H1 (cell line): ENCODE data around the gene FSCN2. TPM values are rescaled to one million over a fixed set of nuclear protein-coding genes. Genes with fewer than 3 reads are reported as not detected.

ENCODE experiments used
- CTCF ChIA-PET: fragments of 300-600 bp; sonication (Branson Sonifier 250); formaldehyde crosslinking; loops from one replicate; lab custom pipeline; 2021; ENCODE audit not compliant: partially characterized antibody; lab: Charles Lee
- POLR2A ChIA-PET: fragments of 300-600 bp; sonication (Branson Sonifier 250); formaldehyde crosslinking; loops from one replicate; lab custom pipeline; 2021; ENCODE audit warnings: inconsistent platforms; ENCODE audit not compliant: partially characterized antibody; lab: Charles Lee
- DNase-seq, 2 experiments: peaks; one replicate each; pipeline versions ENCODE4 v3.0.0 to v3.0.0-alpha.2; 2010 to 2022; ENCODE audit warnings: low spot score in 2 of 2, low read depth in 1 of 2, mixed read lengths in 1 of 2
- FAIRE-seq: peaks from 2 replicates; lab custom pipeline; 2011; peaks lifted over from hg19 to GRCh38; lab: Jason Lieb, UNC
- H2AFZ ChIP-seq: 2 replicates; pipeline ENCODE4 v1.8.1; 2012; ENCODE audit warnings: low read length, inconsistent platforms
- H2AK5ac ChIP-seq: 2 replicates; pipeline ENCODE4 v1.6.1; 2013; ENCODE audit warnings: low read depth, low read length
- H2BK120ac ChIP-seq: replicated peaks from 2 replicates; pipeline ENCODE3; 2013; ENCODE audit warnings: low read depth, low read length, inconsistent platforms
- H2BK12ac ChIP-seq: 2 replicates; pipeline ENCODE4 v1.6.1; 2013; ENCODE audit warnings: low read depth, low read length
- H2BK15ac ChIP-seq: 2 replicates; pipeline ENCODE4 v1.6.1; 2013; ENCODE audit warnings: low read length
- H2BK20ac ChIP-seq: 2 replicates; pipeline ENCODE4 v1.6.1; 2013; ENCODE audit warnings: low read length
- H2BK5ac ChIP-seq: 2 replicates; pipeline ENCODE4 v1.6.1; 2013; ENCODE audit warnings: low read depth, low read length
- H3K14ac ChIP-seq: 2 replicates; pipeline ENCODE4 v1.6.1; 2013; ENCODE audit warnings: inconsistent platforms; ENCODE audit not compliant: insufficient read length
- H3K18ac ChIP-seq: 2 replicates; pipeline ENCODE4 v1.6.1; 2013; ENCODE audit warnings: low read length; ENCODE audit errors: extremely low read depth
- H3K23ac ChIP-seq: 2 replicates; pipeline ENCODE4 v1.6.1; 2013; ENCODE audit warnings: inconsistent platforms; ENCODE audit not compliant: insufficient read length
- H3K23me2 ChIP-seq: 2 replicates; pipeline ENCODE4 v1.6.1; 2013; ENCODE audit warnings: low read depth, low read length
- H3K27ac ChIP-seq: 2 replicates; pipeline ENCODE4 v1.6.1; 2011; ENCODE audit warnings: low read depth, low read length, inconsistent platforms
- H3K27me3 ChIP-seq, 4 experiments: replicated peaks in 1 of 4; 1 replicate in 1 of 4; 2 replicates in 3 of 4; pipeline versions ENCODE4 v1.6.1 to v1.8.1; 2011 to 2013; ENCODE audit warnings: low read length in 3 of 4, mild to moderate bottlenecking in 3 of 4, inconsistent platforms in 2 of 4, mixed read lengths in 2 of 4, moderate library complexity in 1 of 4; ENCODE audit not compliant: control insufficient read depth in 3 of 4, insufficient read depth in 3 of 4; ENCODE audit errors: extremely low read depth in 1 of 4
- H3K36me3 ChIP-seq, 4 experiments: 2 replicates each; pipeline versions ENCODE4 v1.6.1 to v1.8.1; 2011 to 2013; ENCODE audit warnings: mild to moderate bottlenecking in 4 of 4, low read length in 3 of 4, moderate library complexity in 2 of 4, control low read depth in 1 of 4, inconsistent platforms in 1 of 4; ENCODE audit not compliant: insufficient read depth in 4 of 4, control insufficient read depth in 2 of 4
- H3K4ac ChIP-seq: replicated peaks from 2 replicates; pipeline ENCODE3; 2013; ENCODE audit warnings: low read length, low read depth, mixed read lengths, inconsistent platforms; ENCODE audit not compliant: insufficient read length
- H3K4me1 ChIP-seq, 4 experiments: replicated peaks in 1 of 4; 1 replicate in 1 of 4; 2 replicates in 3 of 4; pipeline versions ENCODE4 v1.6.1 to v1.8.1; 2011 to 2013; ENCODE audit warnings: low read length in 3 of 4, inconsistent platforms in 2 of 4, mixed read lengths in 1 of 4; ENCODE audit not compliant: insufficient read depth in 4 of 4, control insufficient read depth in 3 of 4
- H3K4me2 ChIP-seq, 2 experiments: 2 replicates each; pipeline versions ENCODE4 v1.6.1 to v1.8.1; 2011 to 2013; ENCODE audit warnings: low read depth in 2 of 2, low read length in 2 of 2, control low read depth in 1 of 2, inconsistent platforms in 1 of 2, mild to moderate bottlenecking in 1 of 2; ENCODE audit not compliant: insufficient read depth in 1 of 2
- H3K4me3 ChIP-seq, 4 experiments: fragments of 200-600, 300-600 bp in 1 of 4; sonication (generic), shearing (Covaris generic), sonication (Bioruptor Twin) in 1 of 4; 2 replicates each; pipeline versions ENCODE4 v1.5.1 to v1.8.1; 2011 to 2016; ENCODE audit warnings: low read length in 4 of 4, low read depth in 3 of 4, control low read depth in 2 of 4, inconsistent platforms in 2 of 4, mild to moderate bottlenecking in 2 of 4, mixed read lengths in 1 of 4, moderate library complexity in 1 of 4; ENCODE audit not compliant: insufficient read depth in 2 of 4; ENCODE audit errors: extremely low read depth in 1 of 4
- H3K56ac ChIP-seq: replicated peaks from 2 replicates; pipeline ENCODE3; 2013; ENCODE audit warnings: low read depth, mild to moderate bottlenecking, mixed read lengths, low read length, inconsistent platforms; ENCODE audit not compliant: insufficient read length
- H3K79me1 ChIP-seq: 2 replicates; pipeline ENCODE4 v1.6.1; 2013; ENCODE audit warnings: low read depth, low read length, control low read depth
- H3K79me2 ChIP-seq, 2 experiments: 2 replicates each; pipeline versions ENCODE4 v1.6.1 to v1.8.1; 2012 to 2013; ENCODE audit warnings: low read length in 2 of 2, mild to moderate bottlenecking in 2 of 2, inconsistent platforms in 1 of 2; ENCODE audit not compliant: insufficient read depth in 2 of 2, control insufficient read depth in 1 of 2
- H3K9ac ChIP-seq, 4 experiments: replicated peaks in 1 of 4; 1 replicate in 1 of 4; 2 replicates in 3 of 4; pipeline versions ENCODE4 v1.6.1 to v1.8.1; 2011 to 2013; ENCODE audit warnings: low read depth in 3 of 4, low read length in 3 of 4, control low read depth in 2 of 4, mild to moderate bottlenecking in 2 of 4, moderate library complexity in 2 of 4, inconsistent platforms in 1 of 4; ENCODE audit errors: extremely low read depth in 1 of 4
- H3K9me3 ChIP-seq, 2 experiments: 2 replicates each; pipeline versions ENCODE4 v1.6.1 to v1.8.1; 2012 to 2013; ENCODE audit warnings: mild to moderate bottlenecking in 2 of 2, moderate library complexity in 2 of 2, control low read depth in 1 of 2, inconsistent platforms in 1 of 2, low read depth in 1 of 2, low read length in 1 of 2, mixed read lengths in 1 of 2; ENCODE audit not compliant: insufficient read depth in 2 of 2
- H4K20me1 ChIP-seq, 2 experiments: replicated peaks in 1 of 2; 2 replicates each; pipeline versions ENCODE3 to v1.8.1; 2011 to 2013; ENCODE audit warnings: inconsistent platforms in 2 of 2, low read length in 2 of 2, mild to moderate bottlenecking in 1 of 2; ENCODE audit not compliant: insufficient read depth in 2 of 2, control insufficient read depth in 1 of 2
- H4K5ac ChIP-seq: 2 replicates; pipeline ENCODE4 v1.6.1; 2013; ENCODE audit warnings: low read length, low read depth, mixed read lengths, inconsistent platforms; ENCODE audit not compliant: insufficient read length
- H4K8ac ChIP-seq: 2 replicates; pipeline ENCODE4 v1.8.0; 2013; ENCODE audit warnings: mild to moderate bottlenecking, moderate library complexity, low read length, inconsistent platforms; ENCODE audit not compliant: insufficient read depth; ENCODE audit errors: extremely low read depth
- H4K91ac ChIP-seq: replicated peaks from 2 replicates; pipeline ENCODE3; 2013; ENCODE audit warnings: low read length, mixed read lengths, inconsistent platforms; ENCODE audit not compliant: insufficient read length
- ASH2L ChIP-seq: fragments of 200-600, 300-600 bp; sonication (generic); IDR thresholded peaks from one replicate; pipeline ENCODE4 v1.7.1; 2017; ENCODE audit warnings: low read length
- BCL11A ChIP-seq, 2 experiments: IDR thresholded peaks; one replicate each; pipeline ENCODE4 v1.6.1; 2011; ENCODE audit warnings: low read depth in 2 of 2, low read length in 2 of 2, mild to moderate bottlenecking in 2 of 2
- CBX8 ChIP-seq: fragments of 300-800, 300-1000 bp; sonication (generic); IDR thresholded peaks from 2 replicates; pipeline ENCODE4 v1.7.1; 2016; ENCODE audit warnings: low read depth, low read length, borderline replicate concordance
- E2F6 ChIP-seq: IDR thresholded peaks from 2 replicates; pipeline ENCODE4 v1.6.1; 2012; ENCODE audit warnings: inconsistent platforms
- FOSL1 ChIP-seq: IDR thresholded peaks from 2 replicates; pipeline ENCODE4 v1.6.1; 2011; ENCODE audit warnings: mild to moderate bottlenecking, low read depth, low read length, moderate library complexity; ENCODE audit not compliant: insufficient read depth
- KDM1A ChIP-seq: fragments of 200-600, 300-600 bp; sonication (generic); IDR thresholded peaks from 2 replicates; pipeline ENCODE4 v1.7.1; 2016; ENCODE audit warnings: mild to moderate bottlenecking, low read length, borderline replicate concordance
- SIX5 ChIP-seq: IDR thresholded peaks from 2 replicates; pipeline ENCODE4 v1.6.1; 2011; ENCODE audit warnings: mild to moderate bottlenecking, low read depth, low read length
- WGBS, 2 experiments: shearing (Covaris generic) in 1 of 2; methylation state at CpG; one replicate each; pipeline versions ENCODE4 v1.1.6 to v1.1.7; 2013 to 2015; ENCODE audit warnings: low lambda C conversion rate in 2 of 2, mixed read lengths in 2 of 2, inconsistent platforms in 1 of 2, low coverage in 1 of 2, missing lambda C conversion rate in 1 of 2; ENCODE audit not compliant: insufficient replicate concordance in 2 of 2, insufficient coverage in 1 of 2, insufficient read length in 1 of 2; ENCODE audit errors: extremely low coverage in 1 of 2, missing lambda C conversion rate in 1 of 2; 5-methylcytosine and 5-hydroxymethylcytosine counted together
- polyA plus RNA-seq, 7 experiments: library from polyadenylated mRNA; depleted of rRNA in 3 of 7; stranded (reverse) in 5 of 7; unstranded in 2 of 7; fragments of >200 nt in 5 of 7; fragments of 200-250 nt in 2 of 7; gene quantifications; 1 replicate in 5 of 7; 2 replicates in 1 of 7; 4 replicates in 1 of 7; pipeline versions ENCODE4 v1.2.1 to v1.2.3, GENCODE V29; 2011 to 2013; ENCODE audit warnings: missing spikeins in 2 of 7, mixed read lengths in 2 of 7
- total RNA-seq: library from RNA; stranded (reverse); fragmentation: NEBNext Ultra II Directional; extraction: Animal tissue kit (Norgen Biotek cat#: 25700); gene quantifications from 2 replicates; pipeline ENCODE4 v1.2.1, GENCODE V29; 2021

The FSCN2 gene
- total and polyA plus RNA-seq, 2 of the 8 experiments (the other 6 are each of a cell fraction or from before 2014, with no cell fraction given), result 0.18 to 0.30 TPM

GRCh38 chr17:81545160-81545949 lies 17.2 kb downstream of the FSCN2 start:
- Histone ChIP-seq H3K9ac (no peak overlapping the region), H3K4ac (no peak overlapping the region), H3K79me1 (peaks cover 4% of the 10 kb centered on the region; the same call in 1 of the 2 replicates), H3K23me2 (no peaks in the 10 kb centered on the region), H3K4me3 (no peak overlapping the region), H3K9me3 (no peaks in the 10 kb centered on the region), H3K56ac (no peak overlapping the region), H3K27ac (no peak overlapping the region), H4K91ac (no peak overlapping the region), H2BK5ac (no peak overlapping the region), H3K4me1 (no peaks in the 10 kb centered on the region), H3K18ac (no peak overlapping the region), H4K20me1 (peaks cover 0 to 22% of the 10 kb centered on the region in 2 experiments), H4K5ac (no peak overlapping the region), H2AK5ac (no peak overlapping the region), H3K14ac (no peak overlapping the region), H2BK15ac (no peak overlapping the region), H3K36me3 (peaks cover 2 to 37% (median 27%) of the 10 kb centered on the region in 4 experiments; a peak in 7 of 8 replicates), H2BK120ac (no peak overlapping the region), H2AFZ (no peak overlapping the region), H3K23ac (no peak overlapping the region), H3K4me2 (no peak overlapping the region), H2BK20ac (no peak overlapping the region), H3K27me3 (no peaks in the 10 kb centered on the region), H4K8ac (no peak overlapping the region), H2BK12ac (no peak overlapping the region), H3K79me2 (0 out of 4 replicates have a peak, but pooled peaks cover 0 to 2% of the 10 kb centered on the region in 2 experiments)
- FAIRE-seq (no peak), DNase-seq (no peak)
- ChIA-PET CTCF (interaction anchor here (0.8 to 1.3 kb wide), 3 partner anchors 9 to 293 kb away, joined by 3 read pairs; no protein-coding TSS in a partner anchor), POLR2A (interaction anchor here (0.6 to 1.5 kb wide), 4 partner anchors 7 to 75 kb away, joined by 3 to 4 read pairs (median 3); no protein-coding TSS in a partner anchor)
- WGBS, 2 experiments, result 86% methylated on average over 24 of the region's 24 CpGs; no CpG with 5 or more reads in 1 of the 2 experiments
- TF ChIP-seq FOSL1 (no peak), KDM1A (no peak), SIX5 (no peak), CBX8 (no peak), BCL11A (IDR thresholded peaks at IDR 0.05; ENCODE audit: low read depth in 2 of 2, low read length in 2 of 2) (no peak), ASH2L (no peak), E2F6 (no peak)
